Mucosa of rectum (tissue), 2 donors: ENCODE results near the gene PLS3.

Experiments
- H3K27ac ChIP-seq, 2 donors: one replicate each; pipeline ENCODE4 v1.7.0; 2013; ENCODE audit warnings: inconsistent platforms in 2 of 2, low read depth in 2 of 2, low read length in 2 of 2
- H3K27me3 ChIP-seq, 2 donors: one replicate each; pipeline ENCODE4 v1.7.0; 2013; ENCODE audit warnings: low read length in 2 of 2; ENCODE audit not compliant: control insufficient read depth in 2 of 2, insufficient read depth in 2 of 2
- H3K36me3 ChIP-seq, 2 donors: one replicate each; pipeline ENCODE4 v1.7.0; 2013; ENCODE audit warnings: low read length in 2 of 2; ENCODE audit not compliant: control insufficient read depth in 2 of 2, insufficient read depth in 2 of 2
- H3K4me1 ChIP-seq, 2 donors: one replicate each; pipeline ENCODE4 v1.7.0; 2013; ENCODE audit warnings: low read length in 2 of 2, mild to moderate bottlenecking in 1 of 2; ENCODE audit not compliant: control insufficient read depth in 2 of 2, insufficient read depth in 2 of 2
- H3K4me3 ChIP-seq, 2 donors: one replicate each; pipeline ENCODE4 v1.7.0; 2013; ENCODE audit warnings: low read length in 2 of 2
- H3K9ac ChIP-seq, 2 donors: one replicate each; pipeline ENCODE4 v1.7.0; 2013; ENCODE audit warnings: low read length in 2 of 2, low read depth in 1 of 2, mild to moderate bottlenecking in 1 of 2
- H3K9me3 ChIP-seq, 2 donors: one replicate each; pipeline ENCODE4 v1.7.0; 2013; ENCODE audit warnings: low read length in 2 of 2; ENCODE audit not compliant: control insufficient read depth in 2 of 2
- donor health status: healthy.
- donor health status: Normal muscosa, but diverticular disease.

The PLS3 gene

DNA sequence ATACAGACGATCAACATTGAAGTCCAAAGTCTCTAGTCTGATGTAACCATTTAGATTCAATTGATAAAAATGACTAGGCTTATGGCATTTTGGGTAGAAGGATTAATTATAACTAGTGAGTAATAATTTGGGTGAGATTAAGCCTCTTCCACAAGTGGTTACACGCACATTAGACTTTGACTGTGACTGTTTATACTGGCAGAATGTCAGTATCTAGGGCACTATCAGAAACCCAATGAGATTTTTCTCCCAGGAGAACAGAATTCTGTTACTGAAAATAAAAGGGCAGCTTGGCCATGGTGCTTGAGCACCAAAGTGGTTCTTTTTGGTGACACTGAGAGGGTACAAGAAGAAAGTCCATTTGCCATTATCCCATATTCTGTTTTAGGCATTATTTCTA lies 3.3 kb downstream of the PLS3 start:
- H3K9ac ChIP-seq = no peak overlapping the region
- peaks cover 3 to 5% of the 10 kb centered on the region in 2 donors for H3K4me1 ChIP-seq
- H3K27me3 ChIP-seq = peaks cover 6 to 15% of the 10 kb centered on the region in 2 donors
- no peak overlapping the region for H3K4me3 ChIP-seq
- no peaks in the 10 kb centered on the region for H3K36me3 ChIP-seq
- no peak overlapping the region for H3K27ac ChIP-seq
- no peaks in the 10 kb centered on the region for H3K9me3 ChIP-seq

GRCh38 chrX:115565888-115566287 lies 4.9 kb downstream of the PLS3 start:
- Histone ChIP-seq H3K27ac (no peak overlapping the region), H3K4me3 (no peak overlapping the region), H3K9ac (no peak overlapping the region), H3K27me3 (peaks cover 6 to 15% of the 10 kb centered on the region in 2 donors), H3K9me3 (no peaks in the 10 kb centered on the region), H3K36me3 (no peaks in the 10 kb centered on the region), H3K4me1 (peaks cover 0 to 3% of the 10 kb centered on the region in 2 donors)

GRCh38 chrX:115571712-115572111 lies 10.7 kb downstream of the PLS3 start:
- Histone ChIP-seq H3K27ac (no peak overlapping the region), H3K4me1 (no peaks in the 10 kb centered on the region), H3K27me3 (no peaks in the 10 kb centered on the region), H3K4me3 (no peak overlapping the region), H3K9me3 (no peaks in the 10 kb centered on the region), H3K9ac (no peak overlapping the region), H3K36me3 (no peaks in the 10 kb centered on the region)

DNA sequence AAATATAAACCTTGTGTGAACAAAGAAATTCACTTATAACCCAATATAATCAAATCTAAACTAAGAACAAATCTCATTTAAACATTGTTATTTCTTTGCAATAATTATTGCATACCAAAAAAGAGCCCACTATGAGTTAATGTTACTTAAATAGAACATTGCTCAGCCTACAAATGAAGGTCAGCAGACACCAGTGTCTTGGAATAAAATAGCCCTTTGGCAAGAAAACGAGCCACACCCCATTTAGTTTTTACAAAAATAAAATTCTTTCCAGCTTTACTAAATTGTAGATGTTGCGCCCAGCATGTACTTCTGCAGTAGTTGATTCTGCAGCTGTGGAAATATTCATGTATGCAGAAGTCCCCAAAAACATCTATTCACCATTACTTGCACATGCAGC lies 12.2 kb downstream of the PLS3 start:
- H3K9me3 ChIP-seq = no peaks in the 10 kb centered on the region
- no peak overlapping the region for H3K9ac ChIP-seq
- no peaks in the 10 kb centered on the region for H3K36me3 ChIP-seq
- H3K27me3 ChIP-seq = no peaks in the 10 kb centered on the region
- H3K4me3 ChIP-seq = no peak overlapping the region
- H3K27ac ChIP-seq = no peak overlapping the region
- no peaks in the 10 kb centered on the region for H3K4me1 ChIP-seq

DNA sequence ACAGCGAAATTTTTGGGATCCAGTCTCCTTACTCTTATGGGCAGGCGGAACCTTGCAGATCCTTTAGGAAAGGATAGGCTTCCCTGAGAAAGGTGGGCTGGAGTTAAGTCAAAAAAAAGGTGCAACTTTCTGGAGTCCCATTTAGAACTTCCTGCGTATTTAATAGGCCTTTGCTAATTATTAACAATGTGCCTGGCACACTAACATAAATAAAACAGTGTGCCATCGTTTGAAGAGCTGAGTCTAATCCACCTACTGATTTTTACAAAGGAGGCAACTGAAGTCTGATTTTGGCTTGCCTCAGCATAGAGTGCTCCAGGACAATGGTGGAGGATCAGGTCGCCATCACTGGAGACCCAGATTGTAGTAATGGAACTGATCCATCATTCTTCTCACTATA lies 15.7 kb downstream of the PLS3 start:
- H3K9ac ChIP-seq = no peak overlapping the region
- no peaks in the 10 kb centered on the region for H3K27me3 ChIP-seq
- no peaks in the 10 kb centered on the region for H3K4me1 ChIP-seq
- no peaks in the 10 kb centered on the region for H3K36me3 ChIP-seq
- H3K4me3 ChIP-seq = no peak overlapping the region
- H3K27ac ChIP-seq = no peak overlapping the region
- H3K9me3 ChIP-seq = no peaks in the 10 kb centered on the region

DNA sequence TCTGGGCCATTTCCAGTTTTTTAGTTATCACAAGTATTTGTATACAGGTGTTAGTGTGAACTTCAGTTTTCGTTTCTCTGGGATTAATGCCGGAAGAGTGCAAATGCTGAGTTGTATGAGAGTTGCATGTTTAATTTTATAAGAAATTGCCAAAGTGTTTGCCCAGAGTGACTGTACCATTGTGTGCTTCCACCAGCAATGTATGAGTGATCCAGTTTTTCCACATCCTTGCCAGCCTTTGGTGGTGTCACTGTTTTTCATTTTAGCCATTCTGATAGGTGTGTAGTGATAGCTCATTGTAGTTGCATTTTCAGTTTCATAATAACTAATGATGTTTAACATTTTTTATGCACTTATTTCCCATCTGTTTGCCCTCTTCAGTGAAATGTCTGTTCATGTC lies 18.4 kb downstream of the PLS3 start:
- H3K27ac ChIP-seq = no peak overlapping the region
- H3K9ac ChIP-seq = no peak overlapping the region
- no peaks in the 10 kb centered on the region for H3K36me3 ChIP-seq
- no peak overlapping the region for H3K4me3 ChIP-seq
- no peaks in the 10 kb centered on the region for H3K4me1 ChIP-seq
- H3K27me3 ChIP-seq = no peaks in the 10 kb centered on the region
- no peaks in the 10 kb centered on the region for H3K9me3 ChIP-seq

DNA sequence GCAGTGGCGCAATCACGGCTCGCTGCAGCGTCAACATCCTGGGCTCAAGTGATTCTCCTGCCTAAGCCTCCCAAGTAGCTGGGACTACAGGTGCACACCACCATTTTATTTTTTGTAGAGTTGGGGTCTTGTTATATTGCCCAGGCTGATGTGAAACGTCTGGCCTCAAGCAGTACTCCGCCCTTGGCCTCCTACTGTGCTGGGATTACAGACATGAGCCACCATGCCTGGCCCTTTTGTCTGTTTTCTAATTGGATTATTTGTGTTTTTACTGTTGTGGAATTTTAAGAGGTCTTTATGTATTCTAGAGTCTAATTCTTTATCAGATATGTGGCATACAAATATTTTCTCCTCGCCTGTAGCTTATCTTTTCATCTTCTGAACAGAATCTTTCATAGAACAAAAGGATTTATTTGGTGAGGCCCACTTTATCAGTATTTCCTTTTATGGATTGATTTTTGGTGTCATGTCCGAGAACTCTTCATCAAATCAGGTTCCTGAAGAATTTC lies 18.9 kb downstream of the PLS3 start:
- Histone ChIP-seq H3K9me3 (no peaks in the 10 kb centered on the region), H3K4me3 (no peak overlapping the region), H3K4me1 (no peaks in the 10 kb centered on the region), H3K9ac (no peak overlapping the region), H3K36me3 (no peaks in the 10 kb centered on the region), H3K27ac (no peak overlapping the region), H3K27me3 (no peaks in the 10 kb centered on the region)

GRCh38 chrX:115581759-115582615 lies 21.0 kb downstream of the PLS3 start:
- Histone ChIP-seq H3K27ac (no peak overlapping the region), H3K4me1 (no peaks in the 10 kb centered on the region), H3K36me3 (no peaks in the 10 kb centered on the region), H3K9ac (no peak overlapping the region), H3K9me3 (no peaks in the 10 kb centered on the region), H3K4me3 (no peak overlapping the region), H3K27me3 (no peaks in the 10 kb centered on the region)

DNA sequence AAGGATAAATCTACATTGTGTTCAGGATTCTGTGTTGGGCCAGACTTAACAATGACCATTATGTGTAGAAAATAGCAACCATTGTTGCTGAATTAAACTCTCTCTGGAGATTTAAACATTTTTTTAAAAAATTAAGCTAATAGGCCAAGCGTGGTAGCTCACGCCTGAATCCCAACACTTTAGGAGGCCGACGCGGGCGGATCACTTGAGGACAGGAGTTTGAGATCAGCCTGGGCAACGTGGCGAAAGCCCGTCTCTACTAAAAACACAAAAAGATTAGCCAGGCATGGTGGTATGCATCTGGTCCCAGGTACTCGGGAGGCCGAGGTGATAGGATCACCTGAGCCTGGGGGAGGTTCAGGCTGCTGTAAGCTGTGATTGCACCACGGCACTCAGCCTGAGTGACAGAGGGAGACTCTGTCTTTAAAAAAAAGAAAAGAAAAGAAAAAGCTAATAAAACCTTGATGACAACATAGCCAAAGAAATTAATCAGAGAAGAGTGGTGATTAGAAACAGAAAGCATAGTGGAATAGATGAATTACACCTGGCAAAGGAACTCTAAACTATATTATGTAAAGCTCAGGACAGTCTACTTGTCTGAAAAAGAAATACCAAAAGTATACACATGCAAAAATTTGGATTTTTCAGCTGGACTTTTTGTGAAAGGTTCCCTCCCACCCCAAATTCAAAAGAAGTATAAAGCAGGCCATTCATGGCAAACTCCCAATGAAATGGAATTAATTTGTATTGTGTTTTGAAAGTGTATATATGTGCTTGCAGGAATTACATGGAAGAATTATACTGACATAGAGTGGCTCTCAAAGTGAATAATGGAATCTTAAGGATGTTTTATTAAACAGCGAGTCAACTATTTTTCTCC lies 21.9 kb downstream of the PLS3 start:
- no peak overlapping the region for H3K27ac ChIP-seq
- no peak overlapping the region for H3K4me3 ChIP-seq
- no peaks in the 10 kb centered on the region for H3K4me1 ChIP-seq
- H3K9me3 ChIP-seq = no peaks in the 10 kb centered on the region
- H3K27me3 ChIP-seq = no peaks in the 10 kb centered on the region
- no peak overlapping the region for H3K9ac ChIP-seq
- no peaks in the 10 kb centered on the region for H3K36me3 ChIP-seq

DNA sequence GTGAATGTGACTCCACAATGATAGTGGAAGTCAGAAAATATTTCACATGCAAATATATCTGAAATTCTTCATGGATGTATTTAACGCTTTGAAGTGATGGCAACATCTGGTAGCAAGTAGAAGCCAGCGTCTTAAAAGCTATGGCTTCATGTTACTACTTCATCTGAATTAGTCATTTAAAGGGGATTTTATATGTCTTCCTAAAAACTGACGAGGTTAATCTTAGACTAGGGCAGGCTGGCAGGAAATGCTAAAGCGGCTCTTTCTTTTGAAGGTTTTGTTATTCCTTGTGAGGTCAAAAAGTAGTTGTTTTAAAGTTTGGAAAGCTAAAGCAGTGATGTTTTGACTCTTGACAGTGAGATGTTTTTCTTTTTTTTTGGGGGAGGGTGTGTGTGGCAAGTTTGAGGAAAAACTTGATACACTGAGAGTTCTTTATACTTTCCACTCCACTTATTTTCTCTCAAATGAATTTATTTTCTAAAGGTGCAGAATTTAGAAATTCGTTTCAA lies 22.6 kb downstream of the PLS3 start:
- Histone ChIP-seq H3K9ac (no peak overlapping the region), H3K4me1 (no peaks in the 10 kb centered on the region), H3K9me3 (no peaks in the 10 kb centered on the region), H3K27ac (no peak overlapping the region), H3K27me3 (no peaks in the 10 kb centered on the region), H3K4me3 (no peak overlapping the region), H3K36me3 (no peaks in the 10 kb centered on the region)
